SW480 (cell line): ENCODE measurements around the gene NHERF1.

ENCODE experiments used
- DNase-seq: peaks from one replicate; pipeline ENCODE4 v3.0.0-alpha.2; 2016; ENCODE audit warnings: low spot score

The NHERF1 gene

GRCh38 chr17:74784125-74784810 is 35.8 kb downstream of the NHERF1 start:
- no peak for DNase-seq

GRCh38 chr17:74785096-74785980 is 36.9 kb downstream of the NHERF1 start:
- no peak for DNase-seq

- no peak for DNase-seq
These were observed 37.5 kb downstream of the NHERF1 start for GRCh38 chr17:74785981-74786360.

GRCh38 chr17:74786431-74787055 is 38.1 kb downstream of the NHERF1 start:
- DNase-seq = no peak

GRCh38 chr17:74790161-74791058 is 42.0 kb downstream of the NHERF1 start:
- DNase-seq = no peak

- DNase-seq = no peak
These were observed 44.2 kb downstream of the NHERF1 start for GRCh38 chr17:74792586-74793105.

GRCh38 chr17:74795327-74796020 is 47.0 kb downstream of the NHERF1 start:
- no peak for DNase-seq

- no peak for DNase-seq
These were observed 47.8 kb downstream of the NHERF1 start for GRCh38 chr17:74796211-74796610.

GRCh38 chr17:74796866-74797265 is 48.4 kb downstream of the NHERF1 start:
- no peak for DNase-seq

- no peak for DNase-seq
These were observed 49.4 kb downstream of the NHERF1 start for GRCh38 chr17:74797824-74798223.

- DNase-seq = no peak
These were observed 49.8 kb downstream of the NHERF1 start for GRCh38 chr17:74798239-74798707.

GRCh38 chr17:74799097-74799496 is 50.7 kb downstream of the NHERF1 start:
- no peak for DNase-seq

- no peak for DNase-seq
These were observed 52.1 kb downstream of the NHERF1 start for GRCh38 chr17:74800531-74800930.

- DNase-seq = no peak
These were observed 53.5 kb downstream of the NHERF1 start for GRCh38 chr17:74801896-74802295.

- DNase-seq = no peak
These were observed 55.0 kb downstream of the NHERF1 start for GRCh38 chr17:74803388-74803930.

GRCh38 chr17:74803971-74804370 is 55.5 kb downstream of the NHERF1 start:
- DNase-seq = no peak

GRCh38 chr17:74804683-74805082 is 56.3 kb downstream of the NHERF1 start:
- no peak for DNase-seq

GRCh38 chr17:74805591-74805991 is 57.2 kb downstream of the NHERF1 start:
- no peak for DNase-seq

GRCh38 chr17:74806334-74806733 is 57.9 kb downstream of the NHERF1 start:
- DNase-seq = no peak

- DNase-seq = no peak
These were observed 59.0 kb downstream of the NHERF1 start for GRCh38 chr17:74807441-74807840.

- no peak for DNase-seq
These were observed 59.5 kb downstream of the NHERF1 start for GRCh38 chr17:74807925-74808324.
